ENCODE data around the gene PRKG2.

Gene PRKG2

GRCh38 chr4:81038636-81039350, 176.2 kb downstream of the PRKG2 start:
- no peak for TF ChIP-seq CTCF (IDR thresholded peaks at IDR 0.05)

Data from LNCAP (cell line).